HEK293T (cell line): ENCODE results near the gene NDUFS8.

Experiments used
- CTCF ChIA-PET: fragments of 350-600 bp; formaldehyde crosslinking; extraction: SDS; loops from one replicate; lab custom pipeline; 2021; ENCODE audit warnings: antibody characterized with exemption, inconsistent platforms; lab: Yijun Ruan, JAX
- POLR2A ChIA-PET: fragments of 350-600 bp; formaldehyde crosslinking; extraction: SDS; loops from one replicate; lab custom pipeline; 2020; ENCODE audit warnings: antibody characterized with exemption, inconsistent platforms; lab: Yijun Ruan, JAX
- DNase-seq: peaks from one replicate; pipeline ENCODE4 v3.0.0; 2012; ENCODE audit warnings: mixed read lengths; ENCODE audit errors: extremely low spot score
- ARNT ChIP-seq: fragments of 450-650 bp; IDR thresholded peaks from 2 replicates; pipeline ENCODE4 v1.6.1; 2017; ENCODE audit warnings: mild to moderate bottlenecking
- BHLHE40 ChIP-seq: fragments of 450-650 bp; IDR thresholded peaks from 2 replicates; pipeline ENCODE4 v1.6.1; 2016; ENCODE audit warnings: mild to moderate bottlenecking, moderate library complexity, borderline replicate concordance
- CTBP1 ChIP-seq: fragments of 450-650 bp; IDR thresholded peaks from 2 replicates; pipeline ENCODE4 v1.6.1; 2016; ENCODE audit warnings: borderline replicate concordance
- ELF4 ChIP-seq: fragments of 450-650 bp; IDR thresholded peaks from 2 replicates; pipeline ENCODE4 v1.6.1; 2017; ENCODE audit warnings: antibody characterized with exemption
- FOXA1 ChIP-seq: fragments of 450-650 bp; IDR thresholded peaks from 2 replicates; pipeline ENCODE4 v1.6.1; 2016; ENCODE audit warnings: mild to moderate bottlenecking
- FOXK2 ChIP-seq: fragments of 450-650 bp; IDR thresholded peaks from 2 replicates; pipeline ENCODE4 v1.6.1; 2016; ENCODE audit warnings: mild to moderate bottlenecking
- FOXM1 ChIP-seq: fragments of 450-650 bp; IDR thresholded peaks from 2 replicates; pipeline ENCODE4 v1.6.1; 2017; ENCODE audit warnings: mild to moderate bottlenecking, borderline replicate concordance
- HDGF ChIP-seq: fragments of 450-650 bp; IDR thresholded peaks from 2 replicates; pipeline ENCODE4 v1.6.1; 2017; ENCODE audit warnings: antibody characterized with exemption, borderline replicate concordance
- L3MBTL2 ChIP-seq: fragments of 450-650 bp; conservative IDR thresholded peaks from 2 replicates; pipeline ENCODE4 v1.6.1; 2016; ENCODE audit warnings: mild to moderate bottlenecking
- LEF1 ChIP-seq: fragments of 450-650 bp; IDR thresholded peaks from 2 replicates; pipeline ENCODE4 v1.6.1; 2017; ENCODE audit warnings: mild to moderate bottlenecking, borderline replicate concordance
- NFRKB ChIP-seq: fragments of 450-650 bp; IDR thresholded peaks from 2 replicates; pipeline ENCODE4 v1.6.1; 2016; ENCODE audit warnings: mild to moderate bottlenecking, moderate library complexity
- SP1 ChIP-seq: fragments of 450-650 bp; IDR thresholded peaks from 2 replicates; pipeline ENCODE4 v1.6.1; 2017
- SUZ12 ChIP-seq: fragments of 450-650 bp; IDR thresholded peaks from 2 replicates; pipeline ENCODE4 v1.6.1; 2016; ENCODE audit warnings: mild to moderate bottlenecking
- TARDBP ChIP-seq: fragments of 450-650 bp; IDR thresholded peaks from 2 replicates; pipeline ENCODE4 v1.6.1; 2016
- ZNF384 ChIP-seq: fragments of 450-650 bp; IDR thresholded peaks from 2 replicates; pipeline ENCODE4 v1.6.1; 2016
- TF ChIP-seq, protein P1 (sequence below): fragments of 450-650 bp; IDR thresholded peaks from 2 replicates; pipeline ENCODE4 v1.6.1; 2016

NDUFS8 gene

DNA sequence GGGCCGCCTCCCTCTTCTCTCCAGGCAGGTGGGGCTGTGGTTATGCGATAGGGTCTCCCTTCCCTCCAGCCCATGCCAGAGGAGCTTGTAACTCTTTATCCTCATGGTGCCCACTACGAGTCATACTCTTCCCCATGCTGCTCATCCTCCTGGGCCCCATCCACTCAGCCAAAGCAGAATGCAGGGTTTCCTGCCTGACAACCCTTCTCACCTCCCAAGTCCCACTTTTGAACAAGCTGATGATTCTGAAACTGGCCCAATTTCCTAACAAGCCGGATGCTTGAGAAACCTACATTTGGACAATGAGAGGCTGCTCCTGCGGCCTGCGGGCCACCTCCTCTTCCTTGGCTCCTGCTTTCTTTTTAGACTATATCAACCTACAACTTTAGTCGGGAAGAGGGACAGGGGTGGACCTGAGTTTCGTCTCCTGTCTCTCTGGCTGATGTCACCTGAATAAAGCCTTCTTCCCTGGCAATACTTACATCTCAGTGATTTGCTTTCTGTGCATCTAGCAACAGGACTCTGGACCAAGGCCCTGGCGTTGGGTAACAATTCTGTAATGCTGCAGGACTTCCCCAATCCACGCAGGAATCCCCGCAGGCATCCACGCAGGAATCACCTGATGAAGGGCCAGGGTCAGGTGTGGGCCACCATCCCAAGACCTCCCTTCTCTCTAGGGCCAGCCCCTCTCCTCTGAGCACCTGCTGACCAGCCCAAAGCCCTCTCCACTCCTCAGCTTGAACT lies 1.5 kb upstream of the NDUFS8 start:
- TF ChIP-seq FOXA1, result no peak
- TF ChIP-seq FOXK2, result no peak
- CTCF ChIA-PET, result no interaction called here
- POLR2A ChIA-PET, result interaction anchor here (6.2 kb wide), 1 partner anchor 13 kb away, joined by 43 read pairs; the partner anchor contains the start of gene TCIRG1
- DNase-seq, result no peak

DNA sequence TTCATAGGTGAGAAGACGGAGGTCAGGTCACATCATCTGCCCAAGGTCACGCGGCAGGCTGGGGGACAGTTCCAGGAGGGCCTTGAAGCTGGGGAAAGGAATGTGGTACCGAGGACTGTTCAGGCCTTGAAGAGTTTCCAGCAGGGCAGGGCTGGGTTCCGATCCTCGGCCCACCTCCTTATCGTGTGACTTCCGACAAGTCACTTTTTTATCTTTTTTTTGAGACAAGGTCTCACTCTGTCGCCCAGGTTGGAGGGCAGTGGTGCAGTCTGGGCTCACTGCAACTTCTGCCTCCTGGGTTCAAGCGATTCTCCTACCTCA lies 623 bp downstream of the NDUFS8 start:
- no peak for DNase-seq
- POLR2A ChIA-PET, result interaction anchor here (1.6 to 6.2 kb wide), 2 partner anchors 10 to 21 kb away, joined by 5 to 43 read pairs; partner anchors contain the start of genes ALDH3B1 and TCIRG1
- CTCF ChIA-PET, result no interaction called here
- TF ChIP-seq ELF4, result no peak
- TF ChIP-seq CTBP1, result no peak
- no peak for TF ChIP-seq NFRKB
- TF ChIP-seq SP1, result no peak
- TF ChIP-seq L3MBTL2, result no peak
- TF ChIP-seq ARNT, result no peak
- TF ChIP-seq LEF1, result no peak
- TF ChIP-seq, protein P1, sequence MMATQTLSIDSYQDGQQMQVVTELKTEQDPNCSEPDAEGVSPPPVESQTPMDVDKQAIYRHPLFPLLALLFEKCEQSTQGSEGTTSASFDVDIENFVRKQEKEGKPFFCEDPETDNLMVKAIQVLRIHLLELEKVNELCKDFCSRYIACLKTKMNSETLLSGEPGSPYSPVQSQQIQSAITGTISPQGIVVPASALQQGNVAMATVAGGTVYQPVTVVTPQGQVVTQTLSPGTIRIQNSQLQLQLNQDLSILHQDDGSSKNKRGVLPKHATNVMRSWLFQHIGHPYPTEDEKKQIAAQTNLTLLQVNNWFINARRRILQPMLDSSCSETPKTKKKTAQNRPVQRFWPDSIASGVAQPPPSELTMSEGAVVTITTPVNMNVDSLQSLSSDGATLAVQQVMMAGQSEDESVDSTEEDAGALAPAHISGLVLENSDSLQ, result no peak
- no peak for TF ChIP-seq BHLHE40

DNA sequence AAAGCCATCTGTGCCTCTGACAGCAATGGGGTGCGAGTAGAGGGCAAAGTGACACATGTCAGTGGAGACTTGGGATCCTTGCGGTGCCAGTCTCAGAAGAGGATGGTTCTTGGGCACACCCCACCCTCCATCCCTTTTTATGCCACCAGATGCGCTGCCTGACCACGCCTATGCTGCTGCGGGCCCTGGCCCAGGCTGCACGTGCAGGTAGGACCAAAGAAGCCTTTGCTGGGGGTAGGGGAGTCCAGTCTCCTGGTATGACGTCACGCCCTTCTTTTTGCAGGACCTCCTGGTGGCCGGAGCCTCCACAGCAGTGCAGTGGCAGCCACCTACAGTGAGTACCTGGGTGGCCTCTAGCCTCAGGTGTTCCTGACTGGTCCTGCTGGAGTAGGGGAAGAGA lies 1.5 kb downstream of the NDUFS8 start:
- POLR2A ChIA-PET, result interaction anchor here (6.2 kb wide), 1 partner anchor 10 kb away, joined by 43 read pairs; the partner anchor contains the start of gene TCIRG1
- CTCF ChIA-PET, result no interaction called here
- no peak for TF ChIP-seq BHLHE40
- no peak for TF ChIP-seq FOXM1
- TF ChIP-seq ARNT, result no peak
- no peak for DNase-seq

DNA sequence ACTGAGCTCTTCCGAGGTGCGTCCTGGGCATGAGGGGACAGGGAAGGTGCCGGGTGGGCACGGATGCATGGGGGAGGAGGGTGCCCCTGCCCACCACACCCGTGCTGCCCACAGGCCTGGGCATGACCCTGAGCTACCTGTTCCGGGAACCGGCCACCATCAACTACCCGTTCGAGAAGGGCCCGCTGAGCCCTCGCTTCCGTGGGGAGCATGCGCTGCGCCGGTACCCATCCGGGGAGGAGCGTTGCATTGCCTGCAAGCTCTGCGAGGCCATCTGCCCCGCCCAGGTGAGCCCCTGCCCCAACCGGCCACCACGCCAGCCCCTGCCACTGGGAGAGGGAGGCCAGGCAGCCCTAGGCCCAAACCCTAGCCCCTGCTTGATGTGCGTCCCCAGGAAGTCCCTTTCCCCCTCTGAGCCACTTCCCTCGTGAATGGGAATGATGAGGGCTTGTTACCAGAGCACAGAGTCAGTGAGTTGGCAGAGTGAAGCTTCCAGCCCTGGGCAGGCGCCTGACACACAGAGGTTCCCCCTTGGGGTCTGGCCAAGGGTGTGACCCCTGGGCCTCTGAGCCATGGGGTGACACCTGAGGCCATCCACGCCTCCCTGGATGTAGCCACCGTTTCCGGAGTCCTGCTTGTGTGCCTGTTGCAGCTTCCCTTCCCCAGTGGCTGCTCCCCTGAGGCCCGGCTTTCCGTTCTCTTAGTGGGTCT lies 2.7 kb downstream of the NDUFS8 start:
- ChIA-PET POLR2A (interaction anchor here (6.2 kb wide), 1 partner anchor 8 kb away, joined by 43 read pairs; the partner anchor contains the start of gene TCIRG1), CTCF (no interaction called here)
- TF ChIP-seq SP1 (no peak), NFRKB (no peak)
- DNase-seq, result no peak

DNA sequence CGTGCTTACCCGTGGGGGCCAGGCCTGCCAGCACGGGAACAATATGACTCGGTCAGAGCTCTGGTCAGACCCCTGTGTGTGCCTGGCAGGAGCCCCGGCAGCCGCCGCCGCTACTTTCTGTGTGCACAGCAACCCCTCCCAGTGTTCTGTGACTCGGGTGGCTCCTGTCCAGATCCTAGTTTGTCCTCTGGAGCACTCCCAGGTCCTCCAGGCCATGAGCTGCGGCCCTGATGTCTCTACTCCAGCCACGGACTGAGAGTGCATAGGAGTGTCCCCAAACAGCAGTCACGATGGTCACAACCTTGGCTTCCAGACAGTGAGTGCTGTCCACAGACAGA lies 3.2 kb downstream of the NDUFS8 start:
- ChIA-PET POLR2A (interaction anchor here (6.2 kb wide), 1 partner anchor 8 kb away, joined by 43 read pairs; the partner anchor contains the start of gene TCIRG1), CTCF (no interaction called here)
- DNase-seq, result no peak
- TF ChIP-seq L3MBTL2, result no peak
- TF ChIP-seq, protein P1, result no peak
- TF ChIP-seq CTBP1, result no peak
- no peak for TF ChIP-seq BHLHE40
- TF ChIP-seq ARNT, result no peak
- TF ChIP-seq LEF1, result no peak
- no peak for TF ChIP-seq HDGF
- no peak for TF ChIP-seq NFRKB
- no peak for TF ChIP-seq SP1
- TF ChIP-seq FOXK2, result no peak
- TF ChIP-seq TARDBP, result no peak
- no peak for TF ChIP-seq ELF4
- TF ChIP-seq SUZ12, result no peak
- no peak for TF ChIP-seq ZNF384

DNA sequence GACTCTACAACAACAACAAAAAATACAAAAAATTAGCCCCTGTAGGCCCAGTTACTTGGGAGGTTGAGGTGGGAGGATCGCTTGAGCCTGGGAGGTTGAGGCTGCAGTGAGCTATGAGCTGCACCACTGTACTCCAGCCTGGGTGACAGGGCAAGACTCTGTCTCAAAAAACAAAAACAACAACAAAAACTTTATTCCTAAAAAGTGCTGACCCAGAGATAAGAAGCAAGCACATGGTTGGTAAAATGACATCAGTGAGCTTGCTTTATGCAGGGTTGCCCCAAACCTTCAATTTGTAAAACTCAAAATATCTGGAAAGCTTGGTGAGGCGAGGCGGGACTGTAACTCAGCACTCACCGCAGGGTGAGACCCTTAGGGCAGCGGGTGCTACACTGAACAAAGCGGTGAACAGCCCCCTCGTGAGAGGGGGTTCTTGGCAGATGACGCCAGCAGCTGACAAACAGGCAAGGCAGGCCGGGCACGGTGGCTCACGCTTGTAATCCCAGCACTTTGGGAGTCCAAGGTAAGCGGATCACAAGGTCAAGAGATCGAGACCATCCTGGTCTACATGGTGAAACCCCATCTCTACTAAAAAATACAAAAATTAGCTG lies 4.9 kb downstream of the NDUFS8 start:
- no peak for TF ChIP-seq FOXA1
- no peak for TF ChIP-seq ZNF384
- TF ChIP-seq ARNT, result no peak
- TF ChIP-seq CTBP1, result no peak
- no peak for TF ChIP-seq TARDBP
- TF ChIP-seq HDGF, result no peak
- no peak for TF ChIP-seq LEF1
- no peak for TF ChIP-seq FOXM1
- TF ChIP-seq SP1, result no peak
- TF ChIP-seq NFRKB, result no peak
- TF ChIP-seq ELF4, result no peak
- TF ChIP-seq, protein P1, result no peak
- TF ChIP-seq BHLHE40, result no peak
- no peak for TF ChIP-seq L3MBTL2
- no peak for TF ChIP-seq FOXK2
- TF ChIP-seq SUZ12, result no peak

More for the DNA sequence above, 4.9 kb downstream of the NDUFS8 start:
- DNase-seq, result no peak
- ChIA-PET CTCF (interaction anchor here (0.7 kb wide), 1 partner anchor 174 kb away, joined by 3 read pairs; no protein-coding TSS in a partner anchor), POLR2A (interaction anchor here (0.8 kb wide), 1 partner anchor 8 kb away, joined by 3 read pairs; no protein-coding TSS in a partner anchor)
